ENCODE measurements around the gene DDHD1. TPM values are rescaled to one million over a fixed set of nuclear protein-coding genes. Genes with fewer than 3 reads are reported as not detected.

Gene DDHD1
- total and polyA plus RNA-seq, 2 experiments from 2014 or later: 11.2 to 28.9 TPM

DNA sequence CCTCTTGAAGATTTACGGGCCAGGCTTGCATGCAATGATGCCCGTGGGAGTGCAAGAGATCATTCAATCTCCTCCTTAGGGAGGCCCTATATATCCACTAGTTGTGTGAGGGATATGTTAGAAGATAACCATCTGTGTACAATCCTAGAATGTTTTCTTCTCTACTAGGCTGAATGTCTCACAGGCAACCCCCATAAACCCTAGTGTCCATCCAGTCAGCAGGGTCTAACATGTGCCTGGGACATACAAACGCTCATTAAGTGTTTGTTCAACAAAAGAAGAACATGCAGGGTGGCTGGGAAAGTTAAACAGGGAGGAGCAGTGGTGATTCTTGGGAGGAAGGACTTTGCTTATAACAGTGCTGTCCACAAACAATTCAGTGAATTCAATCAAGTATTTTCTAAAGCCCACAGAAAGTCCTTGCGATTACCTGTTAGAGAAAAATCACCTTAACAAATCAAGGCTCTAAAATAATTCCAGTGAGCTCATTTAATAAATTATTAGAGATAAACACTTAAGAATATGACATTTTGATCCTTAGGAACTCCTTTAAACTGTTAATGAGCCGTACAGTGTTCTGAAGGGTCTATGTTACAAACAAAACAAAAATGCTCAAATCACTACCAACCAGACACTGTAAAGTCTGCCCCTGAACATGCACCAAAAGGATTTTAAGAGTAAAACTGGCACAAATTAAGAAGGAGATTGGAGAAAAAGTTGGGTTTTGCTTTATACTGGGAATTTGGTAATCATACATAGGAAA lies 105.6 kb downstream of the DDHD1 start (continued):
- TF ChIP-seq, protein P1, sequence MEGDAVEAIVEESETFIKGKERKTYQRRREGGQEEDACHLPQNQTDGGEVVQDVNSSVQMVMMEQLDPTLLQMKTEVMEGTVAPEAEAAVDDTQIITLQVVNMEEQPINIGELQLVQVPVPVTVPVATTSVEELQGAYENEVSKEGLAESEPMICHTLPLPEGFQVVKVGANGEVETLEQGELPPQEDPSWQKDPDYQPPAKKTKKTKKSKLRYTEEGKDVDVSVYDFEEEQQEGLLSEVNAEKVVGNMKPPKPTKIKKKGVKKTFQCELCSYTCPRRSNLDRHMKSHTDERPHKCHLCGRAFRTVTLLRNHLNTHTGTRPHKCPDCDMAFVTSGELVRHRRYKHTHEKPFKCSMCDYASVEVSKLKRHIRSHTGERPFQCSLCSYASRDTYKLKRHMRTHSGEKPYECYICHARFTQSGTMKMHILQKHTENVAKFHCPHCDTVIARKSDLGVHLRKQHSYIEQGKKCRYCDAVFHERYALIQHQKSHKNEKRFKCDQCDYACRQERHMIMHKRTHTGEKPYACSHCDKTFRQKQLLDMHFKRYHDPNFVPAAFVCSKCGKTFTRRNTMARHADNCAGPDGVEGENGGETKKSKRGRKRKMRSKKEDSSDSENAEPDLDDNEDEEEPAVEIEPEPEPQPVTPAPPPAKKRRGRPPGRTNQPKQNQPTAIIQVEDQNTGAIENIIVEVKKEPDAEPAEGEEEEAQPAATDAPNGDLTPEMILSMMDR (conservative IDR thresholded peaks at IDR 0.05; ENCODE audit: low read depth in 2 of 2): no peak
- TF ChIP-seq ZNF114 (CRISPR knock-in tag; IDR thresholded peaks at IDR 0.05) (no peak), STAT1 (IDR thresholded peaks at IDR 0.05; ENCODE audit: unreplicated experiment) (no peak), REST (IDR thresholded peaks at IDR 0.05; ENCODE audit: unreplicated experiment) (no peak), NANOG (IDR thresholded peaks at IDR 0.05; ENCODE audit: borderline replicate concordance) (no peak), JUNB (IDR thresholded peaks at IDR 0.05; ENCODE audit: unreplicated experiment) (no peak), ZNF331 (CRISPR knock-in tag; IDR thresholded peaks at IDR 0.05; ENCODE audit: low read depth) (no peak), POLR2AphosphoS5 (IDR thresholded peaks at IDR 0.05; ENCODE audit: low read depth) (no peak), ETS1 (IDR thresholded peaks at IDR 0.05) (no peak), CREB1 (CRISPR knock-in tag; IDR thresholded peaks at IDR 0.05; ENCODE audit: low read depth) (no peak), EZH2phosphoT487 (IDR thresholded peaks at IDR 0.05; ENCODE audit: unreplicated experiment) (no peak), EZH2 (IDR thresholded peaks at IDR 0.05; ENCODE audit: low read depth, unreplicated experiment) (no peak)

DNA sequence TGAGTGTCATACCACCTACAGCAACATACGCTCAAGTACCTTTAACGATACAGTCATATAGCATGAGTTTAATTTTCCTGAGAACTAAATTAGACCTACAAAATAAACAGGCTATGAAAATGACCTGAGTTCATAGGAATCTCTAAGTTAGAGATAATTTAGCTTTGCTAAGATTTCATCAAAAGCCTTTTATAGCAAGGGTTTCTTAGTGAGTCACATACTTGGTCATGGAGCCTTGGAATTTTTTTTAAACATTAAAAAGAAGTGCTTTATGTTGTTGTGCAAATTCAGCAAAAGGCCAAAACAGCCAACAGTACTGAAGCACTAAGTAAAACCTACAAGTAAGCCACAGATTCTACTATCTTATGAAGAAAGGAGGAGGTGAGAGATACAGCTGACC lies 108.6 kb downstream of the DDHD1 start:
- Histone ChIP-seq H3K27ac (ENCODE audit: low read depth) (no peak overlapping the region), H3K4me1 (ENCODE audit: insufficient read depth) (no peaks in the 10 kb centered on the region), H4K20me1 (replicated peaks; ENCODE audit: insufficient read depth) (no peaks in the 10 kb centered on the region), H3K4me3 (no peak overlapping the region), H3K9me2 (ENCODE audit: insufficient read depth) (no peaks in the 10 kb centered on the region), H2AFZ (no peak overlapping the region), H3K79me2 (replicated peaks; ENCODE audit: insufficient read depth) (no peaks in the 10 kb centered on the region), H3K4me2 (no peak overlapping the region), H3K36me3 (ENCODE audit: insufficient read depth) (no peaks in the 10 kb centered on the region), H3K27me3 (ENCODE audit: insufficient read depth) (no peaks in the 10 kb centered on the region), H3F3A (replicated peaks; ENCODE audit: low read depth) (no peaks in the 10 kb centered on the region)
- Mint-ChIP-seq H3K4me3 (no peak overlapping the region), H3K4me1 (no peaks in the 10 kb centered on the region), H3K9me3 (no peaks in the 10 kb centered on the region), H3K27ac (no peak overlapping the region), H3K27me3 (ENCODE audit: insufficient read depth, low read depth, poor library complexity) (no peaks in the 10 kb centered on the region), H3K36me3 (ENCODE audit: low read depth) (no peaks in the 10 kb centered on the region)
- ATAC-seq (no peak), DNase-seq (ENCODE audit: low spot score) (no peak)
- TF ChIP-seq POLR2AphosphoS5 (IDR thresholded peaks at IDR 0.05; ENCODE audit: low read depth): no peak
- no peak for TF ChIP-seq EZH2 (IDR thresholded peaks at IDR 0.05; ENCODE audit: low read depth, unreplicated experiment)
- no peak for TF ChIP-seq CREB1 (CRISPR knock-in tag; IDR thresholded peaks at IDR 0.05; ENCODE audit: low read depth)
- TF ChIP-seq NANOG (IDR thresholded peaks at IDR 0.05; ENCODE audit: borderline replicate concordance): no peak
- TF ChIP-seq STAT1 (IDR thresholded peaks at IDR 0.05; ENCODE audit: unreplicated experiment): no peak
- TF ChIP-seq ZNF331 (CRISPR knock-in tag; IDR thresholded peaks at IDR 0.05; ENCODE audit: low read depth): no peak
- no peak for TF ChIP-seq ETS1 (IDR thresholded peaks at IDR 0.05)
- TF ChIP-seq ZNF114 (CRISPR knock-in tag; IDR thresholded peaks at IDR 0.05): no peak
- TF ChIP-seq JUNB (IDR thresholded peaks at IDR 0.05; ENCODE audit: unreplicated experiment): no peak
- TF ChIP-seq EZH2phosphoT487 (IDR thresholded peaks at IDR 0.05; ENCODE audit: unreplicated experiment): no peak
- TF ChIP-seq, protein P1 (conservative IDR thresholded peaks at IDR 0.05; ENCODE audit: low read depth in 2 of 2): no peak

Measured in GM23338 (cell line).